HG02798 (cell line): ENCODE results near the gene INTS2.
"Not testable (repeated sequence)": the region's sequence is repeated elsewhere in the genome, so short reads cannot be mapped to it uniquely, and the experiment has no call there.

Experiments used
- ATAC-seq: cut with Tn5 transposase; IDR thresholded peaks from one replicate; pipeline ENCODE4 v1.9.1; 2021; ENCODE audit warnings: mild to moderate bottlenecking; ENCODE audit not compliant: unreplicated experiment, poor library complexity

The INTS2 gene

GRCh38 chr17:61860397-61860796 is 67.4 kb downstream of the INTS2 start:
- not testable (repeated sequence) for ATAC-seq

- ATAC-seq: no peak
These were observed 71.7 kb downstream of the INTS2 start for GRCh38 chr17:61856035-61856434.

- no peak for ATAC-seq
These were observed 74.9 kb downstream of the INTS2 start for GRCh38 chr17:61852857-61853256.

GRCh38 chr17:61849674-61850073 is 78.1 kb downstream of the INTS2 start:
- no peak for ATAC-seq

GRCh38 chr17:61848896-61849295 is 78.9 kb downstream of the INTS2 start:
- no peak for ATAC-seq

- ATAC-seq: no peak
These were observed 79.5 kb downstream of the INTS2 start for GRCh38 chr17:61848247-61848646.

- no peak for ATAC-seq
These were observed 80.1 kb downstream of the INTS2 start for GRCh38 chr17:61847659-61848058.

GRCh38 chr17:61846761-61847375 is 80.9 kb downstream of the INTS2 start:
- no peak for ATAC-seq

GRCh38 chr17:61846088-61846487 is 81.7 kb downstream of the INTS2 start:
- no peak for ATAC-seq

GRCh38 chr17:61843435-61843834 is 84.3 kb downstream of the INTS2 start:
- no peak for ATAC-seq

- ATAC-seq: no peak
These were observed 84.9 kb downstream of the INTS2 start for GRCh38 chr17:61842899-61843298.

- ATAC-seq: no peak
These were observed 88.4 kb downstream of the INTS2 start for GRCh38 chr17:61839300-61839786.

GRCh38 chr17:61837175-61838051 is 90.4 kb downstream of the INTS2 start:
- ATAC-seq: no peak

GRCh38 chr17:61836266-61837174 is 91.3 kb downstream of the INTS2 start:
- no peak for ATAC-seq

- no peak for ATAC-seq
These were observed 92.2 kb downstream of the INTS2 start for GRCh38 chr17:61835606-61836005.

GRCh38 chr17:61834610-61835009 is 93.2 kb downstream of the INTS2 start:
- ATAC-seq: no peak

GRCh38 chr17:61833536-61834193 is 94.1 kb downstream of the INTS2 start:
- ATAC-seq: no peak

- ATAC-seq: no peak
These were observed 95.3 kb downstream of the INTS2 start for GRCh38 chr17:61832463-61832862.

- ATAC-seq: no peak
These were observed 96.7 kb downstream of the INTS2 start for GRCh38 chr17:61831099-61831498.

- ATAC-seq: no peak
These were observed 99.1 kb downstream of the INTS2 start for GRCh38 chr17:61828694-61829093.
